ENCODE measurements around the gene EFCAB5.

EFCAB5 gene

DNA sequence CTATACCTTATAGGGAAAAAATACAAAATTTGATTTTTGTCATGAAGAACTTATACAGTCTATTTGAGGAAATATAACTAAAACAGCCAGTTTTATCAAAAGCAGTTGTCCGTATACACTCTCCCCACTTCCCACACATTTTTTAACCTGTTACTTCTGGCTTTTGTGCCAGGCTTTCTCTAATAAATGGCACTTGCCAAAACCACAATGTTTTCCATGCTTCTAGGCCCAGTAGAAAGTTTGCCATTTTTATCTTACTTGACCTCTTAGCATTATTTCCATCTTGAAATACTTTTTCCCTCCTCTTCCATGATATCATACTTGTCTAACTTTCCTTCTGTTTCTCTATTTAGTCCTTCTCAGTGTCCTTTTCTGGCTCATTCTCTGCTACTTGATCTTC is 38.8 kb downstream of the EFCAB5 start:
- TF ChIP-seq, protein P1, sequence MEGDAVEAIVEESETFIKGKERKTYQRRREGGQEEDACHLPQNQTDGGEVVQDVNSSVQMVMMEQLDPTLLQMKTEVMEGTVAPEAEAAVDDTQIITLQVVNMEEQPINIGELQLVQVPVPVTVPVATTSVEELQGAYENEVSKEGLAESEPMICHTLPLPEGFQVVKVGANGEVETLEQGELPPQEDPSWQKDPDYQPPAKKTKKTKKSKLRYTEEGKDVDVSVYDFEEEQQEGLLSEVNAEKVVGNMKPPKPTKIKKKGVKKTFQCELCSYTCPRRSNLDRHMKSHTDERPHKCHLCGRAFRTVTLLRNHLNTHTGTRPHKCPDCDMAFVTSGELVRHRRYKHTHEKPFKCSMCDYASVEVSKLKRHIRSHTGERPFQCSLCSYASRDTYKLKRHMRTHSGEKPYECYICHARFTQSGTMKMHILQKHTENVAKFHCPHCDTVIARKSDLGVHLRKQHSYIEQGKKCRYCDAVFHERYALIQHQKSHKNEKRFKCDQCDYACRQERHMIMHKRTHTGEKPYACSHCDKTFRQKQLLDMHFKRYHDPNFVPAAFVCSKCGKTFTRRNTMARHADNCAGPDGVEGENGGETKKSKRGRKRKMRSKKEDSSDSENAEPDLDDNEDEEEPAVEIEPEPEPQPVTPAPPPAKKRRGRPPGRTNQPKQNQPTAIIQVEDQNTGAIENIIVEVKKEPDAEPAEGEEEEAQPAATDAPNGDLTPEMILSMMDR (IDR thresholded peaks at IDR 0.05; ENCODE audit: unreplicated experiment in 3 of 3) = no peak
- Mint-ChIP-seq H3K4me1 (peaks cover 5% of the 10 kb centered on the region), H3K36me3 (ENCODE audit: low read depth) (no peaks in the 10 kb centered on the region), H3K9me3 (peaks cover 8% of the 10 kb centered on the region), H3K27me3 (ENCODE audit: low read depth) (no peaks in the 10 kb centered on the region), H3K4me3 (no peak overlapping the region), H3K27ac (no peak overlapping the region)

DNA sequence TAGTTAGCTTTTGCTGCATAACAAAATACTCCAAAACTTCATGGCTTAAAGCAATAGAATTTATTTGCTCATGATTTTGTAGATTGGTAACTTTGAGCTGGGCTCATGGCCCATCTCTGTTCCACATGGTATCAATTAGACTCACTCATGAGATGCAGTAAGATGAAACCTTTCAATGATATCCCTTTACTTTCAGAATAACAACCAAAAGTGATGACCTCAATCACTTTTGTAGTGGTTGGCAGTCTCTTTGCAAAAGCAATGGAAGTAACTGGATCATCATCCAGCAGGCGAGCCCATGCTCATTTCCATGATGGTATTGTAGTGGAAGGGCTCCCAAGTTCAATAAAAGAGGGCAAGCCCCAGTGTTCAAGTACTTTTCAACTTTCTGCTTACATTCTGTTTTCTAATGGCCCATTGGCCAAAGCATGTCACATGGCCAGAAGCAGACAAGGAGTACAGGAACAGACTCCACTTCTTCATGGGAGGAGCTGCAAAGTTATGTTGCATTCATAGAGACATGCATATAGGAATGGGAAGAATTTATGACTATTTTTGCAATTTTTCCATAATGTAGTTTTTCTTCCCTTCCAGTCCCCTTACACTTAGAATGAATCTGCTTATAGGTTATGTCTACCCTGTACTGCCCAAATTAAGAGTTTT is 41.7 kb downstream of the EFCAB5 start:
- H3K4me1 Mint-ChIP-seq = no peaks in the 10 kb centered on the region
- peaks cover 16% of the 10 kb centered on the region for H3K9me3 Mint-ChIP-seq
- no peaks in the 10 kb centered on the region for H3K36me3 Mint-ChIP-seq (ENCODE audit: low read depth)
- no peaks in the 10 kb centered on the region for H3K27me3 Mint-ChIP-seq (ENCODE audit: low read depth)
- no peak overlapping the region for H3K27ac Mint-ChIP-seq
- no peak overlapping the region for H3K4me3 Mint-ChIP-seq
- TF ChIP-seq, protein P1 (IDR thresholded peaks at IDR 0.05; ENCODE audit: unreplicated experiment in 3 of 3) = no peak

DNA sequence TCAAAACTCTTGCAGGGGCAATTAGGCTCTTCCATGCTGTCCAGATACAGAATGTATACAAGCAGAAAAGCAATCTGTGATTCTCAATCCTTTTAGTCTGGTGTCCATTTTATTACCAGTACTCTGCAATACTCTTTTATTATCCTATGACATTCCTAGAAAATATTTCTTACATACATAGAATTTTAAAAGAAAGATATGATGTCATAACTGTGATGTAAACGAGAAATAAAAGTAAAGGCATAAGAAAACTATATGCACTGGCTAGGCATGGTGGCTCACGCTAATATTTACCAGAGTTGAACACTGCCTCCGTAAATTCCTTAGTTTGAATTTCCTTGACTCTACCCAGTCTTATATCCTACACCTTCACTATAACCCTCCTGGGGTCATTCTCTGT is 55.0 kb downstream of the EFCAB5 start:
- Mint-ChIP-seq H3K9me3 (peaks cover 9% of the 10 kb centered on the region), H3K36me3 (ENCODE audit: low read depth) (no peaks in the 10 kb centered on the region), H3K4me3 (no peak overlapping the region), H3K27ac (no peak overlapping the region), H3K27me3 (ENCODE audit: low read depth) (no peaks in the 10 kb centered on the region), H3K4me1 (no peaks in the 10 kb centered on the region)
- TF ChIP-seq, protein P1 (IDR thresholded peaks at IDR 0.05; ENCODE audit: unreplicated experiment in 3 of 3) = no peak

DNA sequence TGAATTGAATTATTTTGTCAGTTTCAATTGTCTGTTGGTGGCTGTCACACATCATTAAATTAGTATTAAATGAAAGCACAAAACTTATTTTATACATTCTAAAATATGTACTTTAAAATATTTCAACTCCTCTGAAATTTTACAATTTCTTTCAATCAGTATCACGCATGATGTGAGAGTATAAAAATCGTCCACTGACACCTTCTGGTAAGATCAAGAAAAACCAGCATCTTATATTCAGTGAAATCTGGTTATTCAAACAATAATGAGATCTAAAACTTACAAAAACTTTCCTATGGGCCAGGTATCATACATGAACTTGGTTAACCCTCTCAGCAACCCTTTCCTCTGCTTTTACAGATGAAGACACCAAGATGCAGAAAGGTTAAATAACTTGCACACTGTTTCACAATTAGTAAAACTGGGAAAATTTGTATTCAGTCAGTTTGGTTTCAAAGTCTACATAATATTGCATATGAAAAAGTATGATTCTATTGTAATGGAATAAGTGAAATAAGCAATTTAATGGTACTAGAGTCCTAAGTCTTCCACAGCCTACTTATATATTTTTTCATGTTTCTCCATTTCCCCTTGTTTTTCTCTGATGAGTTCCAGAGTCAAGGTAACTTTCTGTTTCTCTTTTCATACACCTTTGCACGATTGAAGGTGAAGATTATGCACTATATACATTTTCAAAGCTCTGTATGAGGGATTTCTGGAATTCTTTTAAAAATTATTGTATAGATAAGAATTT is 58.7 kb downstream of the EFCAB5 start:
- no peaks in the 10 kb centered on the region for H3K4me1 Mint-ChIP-seq
- no peaks in the 10 kb centered on the region for H3K27me3 Mint-ChIP-seq (ENCODE audit: low read depth)
- TF ChIP-seq, protein P1 (IDR thresholded peaks at IDR 0.05; ENCODE audit: unreplicated experiment in 3 of 3) = no peak
- H3K36me3 Mint-ChIP-seq (ENCODE audit: low read depth) = no peaks in the 10 kb centered on the region
- no peaks in the 10 kb centered on the region for H3K9me3 Mint-ChIP-seq
- no peak overlapping the region for H3K27ac Mint-ChIP-seq
- no peak overlapping the region for H3K4me3 Mint-ChIP-seq

DNA sequence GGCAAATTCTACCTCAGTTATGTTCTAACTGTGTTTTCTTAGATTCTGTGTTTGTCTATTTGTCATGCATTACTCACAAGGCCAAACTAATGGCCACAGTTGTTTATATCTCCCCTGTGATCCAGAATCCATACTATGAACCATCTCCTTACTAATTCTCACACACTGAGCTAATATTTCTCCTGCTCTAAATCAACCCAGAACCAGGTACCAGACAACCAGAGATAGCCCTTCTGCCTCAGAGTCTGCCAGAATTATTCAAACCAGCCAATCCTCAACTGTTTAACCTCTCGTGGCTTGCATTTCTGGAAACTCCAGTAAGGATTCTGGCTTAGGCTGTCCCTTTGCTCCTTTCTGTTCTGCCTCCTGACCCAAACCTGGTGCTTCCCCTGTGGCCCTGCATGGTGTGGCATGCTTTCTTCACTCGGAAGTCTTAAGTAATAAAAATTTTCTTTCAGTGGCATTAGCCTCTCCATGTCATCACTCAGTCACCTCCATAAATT is 59.4 kb downstream of the EFCAB5 start:
- no peaks in the 10 kb centered on the region for H3K9me3 Mint-ChIP-seq
- no peaks in the 10 kb centered on the region for H3K27me3 Mint-ChIP-seq (ENCODE audit: low read depth)
- no peaks in the 10 kb centered on the region for H3K36me3 Mint-ChIP-seq (ENCODE audit: low read depth)
- no peak overlapping the region for H3K4me3 Mint-ChIP-seq
- TF ChIP-seq, protein P1 (IDR thresholded peaks at IDR 0.05; ENCODE audit: unreplicated experiment in 3 of 3) = no peak
- no peak overlapping the region for H3K27ac Mint-ChIP-seq
- no peaks in the 10 kb centered on the region for H3K4me1 Mint-ChIP-seq
